Hepatocyte (in vitro differentiated cells): ENCODE results near the gene ATXN7L3. TPM values are rescaled to one million over a fixed set of nuclear protein-coding genes. Genes with fewer than 3 reads are reported as not detected.

Experiments used
- microRNA-seq: library from miRNA; unstranded; fragments of <30 nt; microRNA quantifications from one replicate; pipeline ENCODE4, GENCODE V29; 2017
- polyA plus RNA-seq: library from polyadenylated mRNA; unstranded; fragments of >200 nt; fragmentation: Nextera tagmentation; extraction: Ambion mirVana; gene quantifications from 2 replicates; pipeline ENCODE4 v1.2.1, GENCODE V29; 2016
- small RNA-seq: library from RNA; depleted of rRNA; stranded (forward); fragments of <200 nt; gene quantifications from one replicate; pipeline ENCODE3, GENCODE V24; 2014
- total RNA-seq: library from RNA; depleted of rRNA; stranded (reverse); fragments of >200 nt; gene quantifications from 2 replicates; pipeline ENCODE4 v1.2.3, GENCODE V29; 2014

ATXN7L3 gene
- total and polyA plus RNA-seq, 2 experiments from 2014 or later = 28.7 to 64.0 TPM

Small RNAs within 50 kb of the gene (microRNA-seq; reads per million reads assigned to microRNA genes)
- not detected for gene MIR6782

Small RNAs within 50 kb of the gene (small RNA-seq; reads per million reads assigned to genes)
- gene MIR6782 = not detected

Other genes starting within 250 kb of the ATXN7L3 start
- 3.2 TPM in 1 of 2 replicates, not detected in the other for gene PYY, start 245.9 kb downstream of the ATXN7L3 start, total RNA-seq
- gene PYY, start 245.9 kb downstream of the ATXN7L3 start, polyA plus RNA-seq = 0.28 and 16.9 TPM in 2 replicates
- gene NAGS, start 195.3 kb downstream of the ATXN7L3 start, total RNA-seq = 11.2 and 14.0 TPM in 2 replicates
- gene NAGS, start 195.3 kb downstream of the ATXN7L3 start, polyA plus RNA-seq = 8.0 and 14.4 TPM in 2 replicates
- gene TMEM101, start 184.9 kb downstream of the ATXN7L3 start, total RNA-seq = 41.0 and 43.3 TPM in 2 replicates
- gene TMEM101, start 184.9 kb downstream of the ATXN7L3 start, polyA plus RNA-seq = 27.8 and 33.4 TPM in 2 replicates
- 40.4 and 44.7 TPM in 2 replicates for gene LSM12, start 133.2 kb downstream of the ATXN7L3 start, total RNA-seq
- 44.5 and 45.8 TPM in 2 replicates for gene LSM12, start 133.2 kb downstream of the ATXN7L3 start, polyA plus RNA-seq
- gene G6PC3, start 129.1 kb downstream of the ATXN7L3 start, total RNA-seq = 36.1 and 38.8 TPM in 2 replicates
- 132 and 140 TPM in 2 replicates for gene G6PC3, start 129.1 kb downstream of the ATXN7L3 start, polyA plus RNA-seq
- gene HDAC5, start 76.2 kb downstream of the ATXN7L3 start, total RNA-seq = 28.5 and 33.9 TPM in 2 replicates
- 32.3 and 42.7 TPM in 2 replicates for gene HDAC5, start 76.2 kb downstream of the ATXN7L3 start, polyA plus RNA-seq
- gene HROB, start 58.0 kb downstream of the ATXN7L3 start, total RNA-seq = 1.8 and 2.0 TPM in 2 replicates
- gene HROB, start 58.0 kb downstream of the ATXN7L3 start, polyA plus RNA-seq = 5.7 and 5.9 TPM in 2 replicates
- 0.23 TPM in 1 of 2 replicates, not detected in the other for gene ASB16, start 29.2 kb downstream of the ATXN7L3 start, total RNA-seq
- 0.71 and 2.0 TPM in 2 replicates for gene ASB16, start 29.2 kb downstream of the ATXN7L3 start, polyA plus RNA-seq
- 27.7 and 31.3 TPM in 2 replicates for gene TMUB2, start 12.9 kb downstream of the ATXN7L3 start, total RNA-seq
- 46.8 and 54.6 TPM in 2 replicates for gene TMUB2, start 12.9 kb downstream of the ATXN7L3 start, polyA plus RNA-seq
- gene UBTF, start 19.8 kb upstream of the ATXN7L3 start, total RNA-seq = 35.0 and 38.9 TPM in 2 replicates
- gene UBTF, start 19.8 kb upstream of the ATXN7L3 start, polyA plus RNA-seq = 37.2 and 41.1 TPM in 2 replicates
- not detected in 2 replicates for gene SLC4A1, start 68.3 kb upstream of the ATXN7L3 start, total RNA-seq
- not detected in 2 replicates for gene SLC4A1, start 68.3 kb upstream of the ATXN7L3 start, polyA plus RNA-seq
- gene RUNDC3A, start 108.7 kb upstream of the ATXN7L3 start, total RNA-seq = 2.0 and 2.1 TPM in 2 replicates
- gene RUNDC3A, start 108.7 kb upstream of the ATXN7L3 start, polyA plus RNA-seq = 0.40 and 2.3 TPM in 2 replicates
- gene SLC25A39, start 124.9 kb upstream of the ATXN7L3 start, total RNA-seq = 92.7 and 108 TPM in 2 replicates
- gene SLC25A39, start 124.9 kb upstream of the ATXN7L3 start, polyA plus RNA-seq = 179 and 191 TPM in 2 replicates
- 210 and 299 TPM in 2 replicates for gene GRN, start 145.4 kb upstream of the ATXN7L3 start, total RNA-seq
- gene GRN, start 145.4 kb upstream of the ATXN7L3 start, polyA plus RNA-seq = 785 and 828 TPM in 2 replicates
- gene FAM171A2, start 164.0 kb upstream of the ATXN7L3 start, total RNA-seq = 12.8 and 13.9 TPM in 2 replicates
- gene FAM171A2, start 164.0 kb upstream of the ATXN7L3 start, polyA plus RNA-seq = 19.4 and 22.8 TPM in 2 replicates
- gene ITGA2B, start 189.8 kb upstream of the ATXN7L3 start, total RNA-seq = 0.77 TPM in 1 of 2 replicates, not detected in the other
- gene ITGA2B, start 189.8 kb upstream of the ATXN7L3 start, polyA plus RNA-seq = 1.0 and 3.6 TPM in 2 replicates